DMS153 treated with DMSO at 0.1 percent for 48 hours (cell line): ENCODE results near the gene TAS2R43.
"Not testable (repeated sequence)": the region's sequence is repeated elsewhere in the genome, so short reads cannot be mapped to it uniquely, and the experiment has no call there.

Experiments used
- DNase-seq: peaks from one replicate; lab custom pipeline; 2025; ENCODE audit not compliant: unreplicated experiment; lab: John Stamatoyannopoulos, UW

TAS2R43 gene, protein sequence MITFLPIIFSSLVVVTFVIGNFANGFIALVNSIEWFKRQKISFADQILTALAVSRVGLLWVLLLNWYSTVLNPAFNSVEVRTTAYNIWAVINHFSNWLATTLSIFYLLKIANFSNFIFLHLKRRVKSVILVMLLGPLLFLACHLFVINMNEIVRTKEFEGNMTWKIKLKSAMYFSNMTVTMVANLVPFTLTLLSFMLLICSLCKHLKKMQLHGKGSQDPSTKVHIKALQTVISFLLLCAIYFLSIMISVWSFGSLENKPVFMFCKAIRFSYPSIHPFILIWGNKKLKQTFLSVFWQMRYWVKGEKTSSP

DNA sequence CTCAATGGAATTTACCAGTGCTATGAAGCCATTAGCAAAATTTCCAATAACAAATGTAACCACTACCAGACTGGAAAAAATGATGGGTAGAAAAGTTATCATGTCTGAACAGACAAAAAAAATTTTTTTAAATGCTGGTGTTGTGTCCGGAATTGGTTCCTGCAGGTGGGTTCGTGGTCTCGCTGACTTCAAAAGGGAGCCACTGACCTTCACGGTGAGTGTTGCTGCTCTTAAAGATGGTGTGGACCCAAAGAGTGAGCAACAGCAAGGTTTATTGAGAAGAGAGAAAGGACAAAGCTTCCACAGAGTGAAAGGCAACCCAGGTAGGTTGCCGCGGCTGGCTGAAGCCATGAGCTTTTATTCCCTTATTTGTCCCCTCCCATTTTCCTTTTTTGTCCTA lies at the start of gene TAS2R43:
Gene TAS2R43 (minus strand): TSS at position 186 of the 400 bp plus-strand sequence. CDS start 84 bp downstream, at position 102.
- no peak for DNase-seq

DNA sequence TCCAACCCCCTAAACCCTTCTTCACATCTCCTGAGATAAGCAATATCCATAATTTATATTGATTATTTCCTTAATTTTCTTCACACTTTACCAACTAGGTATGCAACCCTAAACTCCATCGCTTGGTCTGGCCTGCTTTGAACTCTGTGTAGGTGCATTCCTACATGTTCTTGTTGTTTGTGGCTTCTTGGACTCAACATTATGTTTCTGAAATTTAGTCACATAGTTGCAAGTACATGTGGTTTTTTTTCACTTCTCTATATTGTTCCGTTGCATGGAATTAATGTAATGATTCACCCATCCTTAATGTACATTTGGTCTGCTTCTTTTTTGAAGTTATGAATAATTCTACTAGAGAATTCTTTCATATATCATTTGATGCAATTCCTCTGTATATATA lies 44.0 kb upstream of the TAS2R43 start:
- no peak for DNase-seq

DNA sequence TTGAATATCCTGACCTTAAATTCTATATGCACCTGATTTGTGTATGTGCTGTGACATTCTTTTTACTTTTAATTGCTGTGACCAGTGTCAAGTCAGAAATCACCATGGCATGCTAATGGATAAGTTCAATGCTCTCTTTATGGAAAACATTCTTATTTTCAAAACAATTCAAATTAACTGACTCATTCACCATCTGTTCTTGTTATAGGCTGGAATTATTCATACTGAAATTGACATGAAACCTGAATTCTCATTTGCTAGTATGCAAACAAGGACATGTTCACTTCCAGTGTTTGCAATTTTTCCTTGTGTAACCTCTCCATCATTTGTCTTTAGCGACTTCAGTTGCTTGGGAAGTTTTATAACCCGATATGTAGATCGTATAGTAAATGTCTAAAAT lies 42.2 kb upstream of the TAS2R43 start, which contains the start of gene TAS2R30:
Gene TAS2R30 (minus strand): TSS at position 340 of the 400 bp plus-strand sequence. CDS start 400 bp downstream, outside the sequence.
- DNase-seq, result no peak

DNA sequence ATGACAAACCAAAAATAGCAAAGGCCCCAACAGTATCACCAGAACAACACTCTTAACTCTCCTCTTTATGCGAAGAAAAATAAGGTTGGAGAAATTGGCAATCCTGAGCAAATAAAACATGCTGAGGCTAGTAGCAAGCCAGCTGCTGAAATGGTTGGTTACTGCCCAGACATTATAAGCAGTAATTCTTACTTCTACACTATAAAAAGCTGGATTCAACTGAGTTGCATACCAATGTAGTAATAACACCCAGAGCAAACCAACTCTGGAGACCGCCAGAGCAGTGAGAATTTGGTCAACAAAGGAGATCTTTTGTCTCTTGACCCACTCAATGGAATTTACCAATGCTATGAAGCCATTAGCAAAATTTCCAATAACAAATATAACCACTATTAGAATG lies 41.7 kb upstream of the TAS2R43 start:
- DNase-seq, result no peak

DNA sequence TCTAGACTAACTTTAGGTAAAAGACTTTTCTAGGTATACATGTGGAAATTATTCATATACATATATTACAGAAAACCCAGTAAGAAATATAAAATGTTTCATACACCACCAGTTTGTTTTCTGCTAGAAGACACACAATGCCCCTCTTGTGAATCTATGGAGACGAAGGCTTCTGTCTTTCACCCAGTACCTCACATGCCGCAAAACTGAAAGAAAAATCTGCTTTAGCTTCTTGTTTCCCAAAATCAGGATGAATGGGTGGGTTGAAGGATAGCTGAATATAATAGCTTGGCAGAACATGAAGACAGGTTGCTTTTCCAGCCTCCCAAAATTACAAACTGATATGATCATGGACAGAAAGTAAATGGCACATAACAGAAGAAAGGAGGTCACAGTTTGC lies 41.0 kb upstream of the TAS2R43 start:
- no peak for DNase-seq

DNA sequence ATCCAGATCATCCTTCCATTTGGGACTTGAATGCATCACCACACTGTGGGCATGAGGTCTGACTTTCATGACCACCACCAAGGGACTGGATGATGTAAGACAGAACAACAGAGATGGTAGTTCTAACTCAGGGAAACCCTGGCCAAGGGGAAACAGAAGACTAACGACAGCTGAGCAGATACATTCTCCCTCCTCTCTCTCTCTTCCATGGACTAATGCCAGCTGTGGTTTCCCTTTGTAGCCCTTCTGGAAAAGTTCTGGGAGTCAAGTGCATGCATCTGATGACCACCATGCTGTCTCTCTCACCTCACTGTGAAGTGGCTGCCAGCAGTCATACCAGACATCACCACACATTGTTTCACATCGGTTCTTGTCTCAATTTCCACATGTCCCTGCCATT lies 38.9 kb upstream of the TAS2R43 start:
- DNase-seq, result no peak

DNA sequence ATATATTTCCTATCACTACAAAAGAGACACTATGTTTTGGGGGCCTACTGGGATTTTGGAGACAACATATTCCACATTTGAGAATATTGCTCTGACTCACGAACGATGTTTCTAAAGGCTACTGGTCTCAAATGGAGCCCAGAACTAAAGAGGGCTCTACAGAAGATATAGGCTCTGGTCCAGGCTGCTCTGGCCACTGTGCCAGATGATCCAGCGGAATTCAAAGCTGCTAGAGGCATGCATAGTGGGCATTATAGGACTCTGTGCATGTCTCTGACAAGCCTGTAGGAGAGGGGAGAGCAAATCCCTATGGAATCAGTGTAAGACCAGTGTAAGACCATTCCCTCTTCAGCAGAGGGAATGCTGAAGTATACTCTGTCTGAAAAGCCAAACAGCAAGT lies 38.3 kb upstream of the TAS2R43 start:
- DNase-seq, result no peak

DNA sequence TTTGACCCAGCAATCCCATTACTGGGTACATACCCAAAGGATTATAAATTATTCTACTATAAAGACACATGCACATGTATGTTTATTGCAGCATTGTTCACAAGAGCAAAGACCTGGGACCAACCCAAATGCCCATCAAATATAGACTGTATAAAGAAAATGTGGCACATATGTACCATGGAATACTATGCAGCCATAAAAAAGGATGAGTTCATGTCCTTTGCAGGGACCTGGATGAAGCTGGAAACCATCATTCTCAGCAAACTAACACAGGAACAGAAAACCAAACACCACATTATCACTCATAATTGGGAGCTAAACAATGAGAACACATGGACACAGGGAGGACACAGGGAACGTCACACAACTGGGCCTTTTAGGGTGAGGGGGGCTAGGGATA lies 22.0 kb upstream of the TAS2R43 start:
- not testable (repeated sequence) for DNase-seq

DNA sequence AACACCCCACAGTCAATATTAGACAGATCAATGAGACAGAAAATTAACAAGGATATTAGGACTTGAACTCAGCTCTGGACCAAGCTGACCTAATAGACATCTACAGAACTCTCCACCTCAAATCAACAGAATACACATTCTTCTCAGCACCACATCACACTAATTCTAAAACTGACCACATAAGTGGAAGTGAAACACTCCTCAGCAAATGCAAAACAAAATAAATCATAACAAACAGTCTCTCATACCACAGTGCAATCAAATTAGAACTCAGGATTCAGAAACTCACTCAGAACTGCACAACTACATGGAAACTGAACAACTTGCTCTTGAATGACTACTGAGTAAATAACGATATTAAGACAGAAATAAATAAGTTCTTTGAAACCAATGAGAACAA lies 19.1 kb upstream of the TAS2R43 start:
- DNase-seq, result not testable (repeated sequence)

DNA sequence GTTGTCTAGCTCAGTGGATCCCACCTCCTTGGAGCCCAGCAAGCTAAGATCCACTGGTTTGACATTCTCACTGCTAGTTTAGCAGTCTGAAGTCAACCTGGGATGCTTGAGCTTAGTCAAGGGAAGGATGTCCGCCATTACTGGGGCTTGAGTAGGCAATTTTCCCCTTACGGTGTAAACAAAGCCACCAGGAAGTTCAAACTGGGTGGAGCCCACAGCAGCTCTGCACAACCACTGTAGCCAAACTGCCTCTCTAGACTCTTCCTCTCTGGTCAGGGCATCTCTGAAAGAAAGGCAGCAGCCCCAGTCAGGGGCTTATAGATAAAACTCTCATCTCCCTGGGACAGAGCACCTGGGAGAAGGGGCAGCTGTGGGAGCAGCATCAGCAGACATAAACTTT lies 16.7 kb upstream of the TAS2R43 start:
- DNase-seq, result no peak

DNA sequence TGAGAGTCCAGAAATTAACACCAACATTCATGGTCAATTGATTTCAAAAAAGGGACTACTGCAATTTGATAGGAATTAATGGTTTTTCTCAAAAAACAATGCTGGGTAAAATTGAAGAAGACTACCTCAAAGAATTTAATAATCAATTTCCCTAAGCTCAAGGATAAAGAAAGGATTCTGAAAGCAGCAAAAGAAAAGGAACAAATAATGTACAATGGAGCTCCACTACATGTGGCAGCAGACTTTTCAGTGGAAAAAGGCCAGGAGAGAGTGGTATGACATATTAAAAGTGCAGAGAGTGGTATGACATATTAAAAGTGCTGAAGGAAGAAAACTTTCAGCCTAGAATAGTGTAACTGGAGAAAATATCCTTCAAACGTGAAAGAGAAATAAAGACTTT lies 15.6 kb upstream of the TAS2R43 start:
- DNase-seq, result no peak

DNA sequence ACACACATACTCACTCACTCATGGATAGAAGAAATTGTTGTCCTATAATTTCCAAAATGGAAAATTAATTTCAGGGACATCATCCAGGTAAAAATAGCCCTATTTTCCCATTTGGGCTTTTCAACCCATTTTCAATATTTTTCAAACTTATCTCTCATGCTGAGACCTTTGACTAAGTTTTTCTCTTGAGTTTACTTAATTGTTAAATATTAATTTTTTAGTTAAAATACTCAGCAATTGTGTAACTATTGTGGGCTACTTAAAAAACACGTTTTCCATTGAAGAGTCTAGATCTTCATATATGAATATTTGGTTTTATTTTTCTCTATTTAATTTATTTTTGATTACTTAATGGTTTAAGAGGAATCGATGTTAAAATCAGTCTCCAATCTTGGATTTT lies 14.2 kb upstream of the TAS2R43 start:
- DNase-seq, result no peak

DNA sequence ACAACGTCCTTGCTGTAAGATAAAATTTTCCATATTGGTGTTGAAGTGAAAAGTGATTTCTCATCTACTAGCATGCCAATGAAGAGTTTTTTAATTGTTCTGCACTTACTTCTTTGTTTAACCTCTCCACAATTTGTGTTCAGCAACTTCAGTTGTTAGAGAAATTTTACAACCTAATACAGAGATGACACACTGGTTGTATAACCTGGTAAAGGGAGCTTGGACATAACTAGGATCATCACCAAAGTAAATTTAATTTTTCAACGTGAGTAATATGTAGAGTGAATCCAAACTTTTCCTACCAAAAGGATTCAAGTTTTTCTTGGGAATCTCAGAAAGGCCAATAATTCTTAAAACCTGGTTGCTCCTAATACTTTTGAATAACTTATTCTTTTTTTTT lies 13.4 kb upstream of the TAS2R43 start:
- DNase-seq, result no peak

DNA sequence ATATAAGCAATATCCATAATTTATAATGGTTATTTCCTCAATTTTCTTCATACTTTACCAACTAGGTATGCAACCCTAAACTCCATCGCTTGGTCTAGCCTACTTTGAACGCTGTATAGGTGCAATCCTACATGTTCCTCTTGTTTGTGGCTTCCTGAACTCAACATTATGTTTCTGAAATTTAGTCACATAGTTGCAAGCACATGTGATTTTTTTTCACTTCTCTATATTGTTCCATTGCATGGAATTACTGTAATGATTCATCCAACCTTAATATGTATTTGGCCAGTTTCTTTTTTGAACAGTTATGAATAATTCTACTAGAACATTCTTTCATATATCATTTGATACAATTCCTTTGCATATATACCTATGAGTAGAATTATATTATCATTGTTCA lies 2.8 kb upstream of the TAS2R43 start:
- DNase-seq, result not testable (repeated sequence)

DNA sequence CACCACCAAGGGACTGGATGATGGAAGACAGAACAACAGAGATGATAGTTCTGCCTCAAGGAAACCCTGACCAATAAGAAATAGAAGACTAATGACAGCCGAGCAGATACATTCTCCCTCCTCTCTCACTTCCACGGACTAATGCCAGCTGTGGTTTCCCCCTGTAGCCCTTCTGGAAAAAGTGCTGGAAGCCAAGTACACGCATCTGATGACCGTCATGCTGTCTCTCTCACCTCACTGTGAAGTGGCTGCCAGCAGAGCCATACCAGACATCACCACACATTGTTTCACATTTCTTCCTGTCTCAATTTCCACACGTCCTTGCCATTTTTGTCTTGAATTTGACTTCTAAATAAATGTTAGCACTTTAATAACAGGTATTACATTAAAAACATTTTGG lies 2.9 kb downstream of the TAS2R43 start:
- no peak for DNase-seq

DNA sequence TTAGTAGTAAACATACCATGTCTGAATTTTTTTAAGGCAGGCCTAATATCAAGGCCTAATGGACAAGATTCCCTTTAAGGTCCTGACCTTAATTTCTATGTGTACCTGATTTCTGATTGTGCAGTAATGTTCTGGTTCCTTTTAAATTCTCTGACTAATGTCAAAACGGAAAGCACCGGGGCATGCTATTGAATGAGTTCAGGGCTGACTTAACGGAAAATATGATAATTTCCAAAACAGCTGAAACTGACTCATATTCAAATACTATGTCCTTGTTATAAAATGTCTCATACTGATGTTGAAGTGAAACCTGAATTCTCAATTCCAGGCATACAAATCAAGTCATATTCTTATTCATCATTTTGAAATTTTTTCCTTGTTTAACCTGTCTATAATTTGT lies 6.7 kb downstream of the TAS2R43 start:
- no peak for DNase-seq

DNA sequence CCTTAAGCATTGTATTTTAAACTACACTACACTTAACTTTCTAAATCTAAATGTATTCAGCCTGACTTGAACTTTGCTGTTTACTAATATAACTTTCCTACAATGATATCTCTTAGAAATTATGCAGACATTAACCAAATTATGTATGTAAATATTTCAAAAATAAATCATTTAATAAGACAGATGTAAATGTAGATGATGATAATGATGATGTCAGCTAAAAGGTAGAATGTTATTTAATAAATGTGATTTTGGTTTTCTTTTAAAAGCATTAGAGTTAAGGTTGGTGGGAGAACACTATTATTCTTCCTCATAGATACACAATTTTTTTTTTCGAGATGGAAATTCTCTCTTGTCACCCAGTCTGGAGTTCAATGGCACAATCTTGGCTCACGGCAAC lies 10.1 kb downstream of the TAS2R43 start:
- DNase-seq, result no peak

DNA sequence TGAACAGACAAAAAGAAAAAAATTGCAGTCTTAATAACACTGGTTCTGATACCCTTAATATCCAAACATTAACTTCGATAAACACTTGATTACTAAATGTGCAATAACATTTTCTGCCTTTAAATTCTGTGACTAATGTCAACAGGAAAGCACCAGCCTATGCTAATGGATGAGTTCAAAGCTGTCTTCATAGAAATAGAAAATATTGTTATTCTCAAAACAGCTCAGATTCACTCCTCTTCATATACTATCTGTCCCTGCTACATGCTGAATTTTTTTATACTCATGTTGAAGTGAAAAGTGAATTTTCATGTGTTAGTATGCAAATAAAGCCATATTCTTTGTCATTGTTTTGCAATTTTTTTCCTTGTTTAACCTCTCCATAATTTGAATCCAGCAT lies 13.9 kb downstream of the TAS2R43 start:
- DNase-seq, result no peak

DNA sequence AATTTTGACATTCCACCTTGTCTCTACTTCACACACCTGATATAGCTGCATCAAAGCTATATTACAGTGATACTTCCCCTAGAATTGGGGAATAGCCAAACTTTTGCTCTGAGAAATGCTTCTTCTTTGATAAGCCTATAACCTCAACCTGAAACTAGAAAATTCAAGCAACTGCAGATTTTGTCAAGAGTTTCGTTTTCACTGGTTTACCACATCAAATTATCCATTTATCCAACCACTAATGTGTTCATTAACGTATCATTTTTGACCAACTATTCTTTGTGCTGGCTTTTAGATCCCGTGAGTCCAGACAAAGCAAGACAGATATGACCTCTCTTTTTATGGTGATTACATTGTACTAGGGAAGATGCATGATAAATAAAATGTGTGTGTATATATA lies 16.5 kb downstream of the TAS2R43 start:
- DNase-seq, result no peak

DNA sequence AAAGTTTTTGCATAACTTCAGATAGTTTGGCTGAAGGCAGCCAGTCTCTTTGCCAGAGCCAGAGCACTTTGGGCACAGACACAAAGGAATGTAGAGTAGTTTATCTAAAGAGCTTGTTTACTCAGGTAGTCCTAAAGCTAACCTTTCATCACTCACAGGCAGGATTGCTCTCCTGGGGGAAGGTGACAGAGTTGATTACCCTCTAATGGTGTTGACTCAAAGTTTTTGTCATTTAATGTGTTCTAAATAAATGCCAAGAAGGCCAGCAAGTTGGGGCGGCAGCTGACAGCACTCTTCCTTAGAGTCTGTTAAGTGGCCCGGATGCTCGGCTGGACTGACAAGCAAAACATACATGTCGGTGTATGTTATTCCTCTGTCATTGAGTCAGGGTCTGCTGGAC lies 20.7 kb downstream of the TAS2R43 start:
- DNase-seq, result no peak

DNA sequence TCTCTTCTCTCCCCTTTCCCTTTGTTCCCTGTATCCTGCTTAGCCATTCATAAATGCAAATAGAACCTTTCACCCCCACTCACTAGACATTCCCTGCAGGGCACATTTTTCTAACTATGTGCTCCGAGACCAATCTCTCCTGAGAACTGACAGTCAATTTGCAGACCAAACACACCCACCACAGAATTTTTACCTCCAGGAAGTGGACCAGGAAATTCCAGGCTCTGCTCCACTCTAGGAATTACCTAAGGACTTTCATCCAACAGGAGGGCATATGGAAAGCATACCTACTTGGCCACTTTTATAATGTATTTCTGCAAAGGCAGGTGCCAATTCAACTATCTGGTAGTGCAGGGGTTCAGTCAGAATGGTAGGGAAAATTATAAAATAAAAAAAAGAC lies 21.1 kb downstream of the TAS2R43 start:
- DNase-seq, result no peak

DNA sequence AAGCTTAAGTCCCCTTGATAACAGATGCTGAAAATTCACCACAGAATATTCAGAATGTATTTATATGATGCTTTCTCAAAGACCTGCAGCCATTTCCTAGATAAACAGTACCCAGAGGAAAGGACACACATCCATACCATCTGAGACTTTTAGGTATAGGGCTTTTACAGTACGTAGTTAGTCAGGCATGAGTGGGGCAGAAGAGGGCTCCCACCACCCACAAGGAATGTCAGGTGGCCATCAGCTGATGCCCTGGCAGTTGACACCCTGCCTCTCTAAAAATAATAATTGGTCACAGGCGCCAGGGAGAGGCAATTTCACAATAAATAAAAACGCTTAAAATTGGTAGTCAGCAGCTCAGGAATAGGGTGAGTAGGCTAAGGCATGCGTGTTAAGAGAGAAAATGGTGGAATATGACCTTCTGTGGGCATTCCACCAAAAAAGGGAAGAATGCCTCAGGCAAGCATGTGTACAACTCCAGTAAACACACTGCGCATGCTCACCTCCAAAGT lies 22.2 kb downstream of the TAS2R43 start:
- no peak for DNase-seq

DNA sequence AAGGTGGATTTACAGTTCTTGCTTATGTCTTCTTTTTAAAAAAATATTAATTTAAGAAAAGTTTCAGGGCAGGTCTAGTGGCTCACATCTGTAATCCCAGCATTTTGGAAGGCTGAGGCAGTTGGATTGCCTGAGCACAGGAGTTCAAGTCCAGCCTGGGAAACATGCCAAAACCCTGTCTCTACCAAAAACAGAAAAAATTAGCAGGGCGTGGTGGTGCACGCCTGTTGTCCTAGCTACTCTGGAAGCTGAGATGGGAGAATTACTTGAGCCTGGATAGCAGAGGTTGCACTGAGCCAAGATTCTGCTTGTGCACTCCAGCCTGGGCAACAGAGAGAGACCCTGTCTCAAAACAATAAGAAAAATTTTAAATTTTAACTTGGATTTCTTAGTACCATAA lies 24.6 kb downstream of the TAS2R43 start:
- no peak for DNase-seq
